ENCODE data around the gene GPR21. TPM values are rescaled to one million over a fixed set of nuclear protein-coding genes. Genes with fewer than 3 reads are reported as not detected.
A peak's percentile ranks its signal among the peaks of the same experiment; 100 is the strongest.

The GPR21 gene
- total RNA-seq, 2 experiments from 2014 or later, result 0.78 to 1.0 TPM

DNA sequence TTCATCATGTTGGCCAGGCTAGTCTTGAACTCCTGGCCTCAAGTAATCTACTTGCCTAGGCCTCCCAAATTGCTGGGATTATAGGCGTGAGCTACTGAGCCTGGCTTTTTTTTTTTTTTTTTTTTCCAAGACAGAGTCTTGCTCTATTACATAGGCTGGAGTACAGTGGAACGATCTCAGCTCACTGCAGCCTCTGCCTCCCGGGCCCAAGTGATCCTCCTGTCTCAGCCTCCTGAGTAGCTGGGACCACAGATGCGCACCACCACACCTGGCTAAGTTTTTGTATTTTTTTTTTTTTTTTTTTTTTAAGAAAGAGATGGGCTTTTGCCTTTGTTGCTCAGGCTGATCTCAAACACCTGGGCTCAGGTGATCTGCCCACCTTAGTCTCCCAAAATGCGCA, 26.2 kb upstream of the GPR21 start:
- peaks cover 11% of the 10 kb centered on the region for H3K36me3 Mint-ChIP-seq (ENCODE audit: low read depth)
- ATAC-seq, result no peak
- H3K4me1 Mint-ChIP-seq, result no peaks in the 10 kb centered on the region
- CTCF ChIA-PET, result interaction anchor here (0.7 kb wide), 1 partner anchor 40 kb away, joined by 3 read pairs; no protein-coding TSS in a partner anchor
- DNase-seq, result no peak
- intact Hi-C loops (cut with DNase I, micrococcal nuclease), result no loop called here
- POLR2A ChIA-PET, result interaction anchor here (0.9 kb wide), 1 partner anchor 77 kb away, joined by 4 read pairs; no protein-coding TSS in a partner anchor
- no peak overlapping the region for H3K27ac Mint-ChIP-seq
- no peaks in the 10 kb centered on the region for H3K9me3 Mint-ChIP-seq (ENCODE audit: low read depth)
- H3K4me3 Mint-ChIP-seq, result no peak overlapping the region
- no peaks in the 10 kb centered on the region for H3K27me3 Mint-ChIP-seq

DNA sequence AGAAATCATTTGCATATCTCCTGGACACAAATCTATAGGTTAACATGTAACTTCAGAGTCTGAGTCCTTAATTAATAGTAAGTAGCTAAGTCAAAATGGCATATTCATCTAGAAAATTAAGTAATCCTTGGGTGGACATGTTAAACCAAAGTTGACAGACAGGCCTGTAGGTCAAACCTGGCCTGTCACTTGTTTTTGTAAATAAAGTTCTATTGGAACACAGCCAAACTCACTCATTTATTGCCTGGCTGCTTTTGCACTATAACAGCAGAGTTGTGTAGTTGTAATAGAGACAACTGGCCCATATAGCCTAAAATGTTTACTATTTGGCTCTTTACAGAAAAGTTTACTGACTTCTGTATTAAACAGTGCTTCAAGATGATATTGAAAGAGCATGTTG, 24.6 kb upstream of the GPR21 start:
- H3K4me3 Mint-ChIP-seq, result no peak overlapping the region
- ATAC-seq, result no peak
- peaks cover 18% of the 10 kb centered on the region for H3K36me3 Mint-ChIP-seq (ENCODE audit: low read depth)
- no peak for DNase-seq
- ChIA-PET POLR2A (no interaction called here), CTCF (interaction anchor here (1.0 kb wide), 1 partner anchor 11 kb away, joined by 3 read pairs; no protein-coding TSS in a partner anchor)
- H3K9me3 Mint-ChIP-seq (ENCODE audit: low read depth), result no peaks in the 10 kb centered on the region
- H3K27me3 Mint-ChIP-seq, result no peaks in the 10 kb centered on the region
- H3K27ac Mint-ChIP-seq, result no peak overlapping the region
- intact Hi-C loops (cut with DNase I, micrococcal nuclease), result no loop called here
- no peaks in the 10 kb centered on the region for H3K4me1 Mint-ChIP-seq

DNA sequence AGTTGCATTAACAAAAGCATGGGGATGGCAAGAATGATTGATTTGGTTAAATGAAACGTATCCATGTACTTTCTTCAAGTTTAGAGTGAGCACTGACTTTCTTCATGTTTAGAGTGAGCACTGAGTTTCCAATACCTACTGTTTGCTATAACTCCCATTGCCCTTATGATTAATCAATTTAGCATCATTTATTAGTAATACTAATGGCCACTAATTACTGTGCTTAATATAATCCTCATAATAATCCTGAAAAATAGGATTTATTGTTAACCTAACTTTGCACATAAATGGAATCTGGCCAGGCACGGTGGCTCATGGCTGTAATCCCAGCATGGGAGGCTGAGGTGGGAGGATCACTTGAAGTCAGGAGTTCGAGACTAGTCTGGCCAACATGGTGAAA, 22.1 kb upstream of the GPR21 start:
- intact Hi-C loops (cut with DNase I, micrococcal nuclease), result no loop called here
- Mint-ChIP-seq H3K27ac (no peak overlapping the region), H3K4me1 (no peaks in the 10 kb centered on the region), H3K36me3 (ENCODE audit: low read depth) (peaks cover 33% of the 10 kb centered on the region), H3K27me3 (no peaks in the 10 kb centered on the region), H3K9me3 (ENCODE audit: low read depth) (peaks cover 3% of the 10 kb centered on the region), H3K4me3 (no peak overlapping the region)
- POLR2A ChIA-PET, result no interaction called here
- ATAC-seq (no peak), DNase-seq (no peak)
- CTCF ChIA-PET, result interaction anchor here (0.7 kb wide), 1 partner anchor 43 kb away, joined by 3 read pairs; no protein-coding TSS in a partner anchor

DNA sequence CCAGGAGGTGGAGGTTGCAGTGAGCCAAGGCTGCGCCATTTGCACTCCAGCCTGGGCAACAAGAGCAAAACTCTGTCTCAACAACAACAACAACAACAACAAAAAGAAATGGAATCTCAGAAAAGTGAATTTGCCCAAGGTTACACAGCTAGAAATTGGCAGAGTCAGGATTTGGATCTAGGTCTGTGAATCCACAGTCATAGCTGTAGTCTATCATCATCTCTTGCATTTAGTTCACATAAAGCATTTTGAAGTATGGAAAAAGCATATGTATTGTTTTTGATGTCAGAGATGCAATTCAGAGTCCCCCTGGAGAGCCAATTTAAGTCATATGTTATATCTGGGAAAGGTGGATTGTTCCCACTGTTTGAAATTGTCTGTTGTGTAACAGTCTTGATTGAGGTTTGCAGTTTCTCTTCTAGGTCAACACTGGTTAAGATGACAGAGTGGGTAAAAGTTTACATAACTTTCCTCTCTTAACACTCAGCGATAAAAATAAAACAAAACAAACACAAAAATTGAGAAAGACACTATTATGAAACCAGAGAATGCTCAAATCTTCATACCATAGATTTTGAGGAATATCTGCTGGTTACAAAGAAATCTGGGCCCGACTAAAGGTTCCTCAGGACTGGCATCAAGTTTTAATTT, 21.5 kb upstream of the GPR21 start:
- Mint-ChIP-seq H3K4me1 (no peaks in the 10 kb centered on the region), H3K9me3 (ENCODE audit: low read depth) (peaks cover 3% of the 10 kb centered on the region), H3K27ac (no peak overlapping the region), H3K36me3 (ENCODE audit: low read depth) (peaks cover 33% of the 10 kb centered on the region), H3K27me3 (no peaks in the 10 kb centered on the region), H3K4me3 (no peak overlapping the region)
- intact Hi-C loops (cut with DNase I, micrococcal nuclease), result no loop called here
- no peak for DNase-seq
- ChIA-PET CTCF (interaction anchor here (0.7 kb wide), 1 partner anchor 44 kb away, joined by 3 read pairs; no protein-coding TSS in a partner anchor), POLR2A (no interaction called here)
- no peak for ATAC-seq

DNA sequence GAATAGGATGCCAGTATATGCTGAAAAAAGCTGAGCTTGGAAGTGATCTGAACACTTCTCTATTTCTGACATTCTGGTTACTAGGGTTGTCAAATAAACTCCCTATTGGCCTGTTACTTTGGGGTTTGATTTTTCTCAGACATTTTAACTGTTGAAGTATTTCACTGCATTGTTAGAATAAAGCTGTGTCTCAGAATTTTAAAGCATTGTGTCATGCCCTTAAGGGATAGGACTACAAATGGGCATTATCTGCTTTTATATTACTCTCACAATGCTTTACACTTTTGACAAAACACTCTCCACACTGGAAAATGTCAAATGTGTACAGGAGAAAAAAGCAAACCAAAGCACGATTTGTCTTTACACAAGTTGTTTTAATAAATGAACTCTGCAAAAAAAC, 16.8 kb upstream of the GPR21 start:
- Mint-ChIP-seq H3K4me3 (no peak overlapping the region), H3K27me3 (no peaks in the 10 kb centered on the region), H3K36me3 (ENCODE audit: low read depth) (peaks cover 42% of the 10 kb centered on the region), H3K27ac (no peak overlapping the region), H3K4me1 (no peaks in the 10 kb centered on the region), H3K9me3 (ENCODE audit: low read depth) (peaks cover 3% of the 10 kb centered on the region)
- DNase-seq (no peak), ATAC-seq (no peak)
- POLR2A ChIA-PET, result no interaction called here
- CTCF ChIA-PET, result no interaction called here
- intact Hi-C loops (cut with DNase I, micrococcal nuclease), result no loop called here

DNA sequence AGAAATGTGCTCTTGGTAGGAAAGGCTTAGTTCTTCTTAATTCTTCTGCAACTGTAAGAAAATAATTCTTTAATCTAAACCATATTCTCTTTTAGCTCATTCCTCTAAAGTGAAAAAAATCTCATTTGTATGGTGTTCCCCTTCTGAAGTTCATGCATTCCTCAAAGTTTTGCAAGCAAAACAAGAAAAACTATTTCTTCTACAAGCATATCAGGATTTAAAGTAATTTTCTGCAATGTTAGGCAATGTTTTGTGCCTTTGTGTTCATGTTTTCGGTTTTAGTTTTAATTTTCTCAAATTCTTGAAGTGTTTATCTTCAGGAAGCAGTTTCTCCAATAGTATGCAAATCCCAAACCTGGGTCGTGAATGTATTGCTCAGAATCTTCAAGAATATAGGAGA, 12.7 kb upstream of the GPR21 start:
- POLR2A ChIA-PET, result no interaction called here
- Mint-ChIP-seq H3K36me3 (ENCODE audit: low read depth) (peaks cover 17% of the 10 kb centered on the region), H3K4me1 (no peaks in the 10 kb centered on the region), H3K27me3 (no peaks in the 10 kb centered on the region), H3K9me3 (ENCODE audit: low read depth) (no peaks in the 10 kb centered on the region), H3K27ac (no peak overlapping the region), H3K4me3 (no peak overlapping the region)
- DNase-seq (no peak), ATAC-seq (no peak)
- CTCF ChIA-PET, result interaction anchor here (1.2 to 1.3 kb wide), 2 partner anchors 9 to 11 kb away, joined by 3 to 7 read pairs; no protein-coding TSS in a partner anchor
- intact Hi-C loops (cut with DNase I, micrococcal nuclease), result no loop called here

DNA sequence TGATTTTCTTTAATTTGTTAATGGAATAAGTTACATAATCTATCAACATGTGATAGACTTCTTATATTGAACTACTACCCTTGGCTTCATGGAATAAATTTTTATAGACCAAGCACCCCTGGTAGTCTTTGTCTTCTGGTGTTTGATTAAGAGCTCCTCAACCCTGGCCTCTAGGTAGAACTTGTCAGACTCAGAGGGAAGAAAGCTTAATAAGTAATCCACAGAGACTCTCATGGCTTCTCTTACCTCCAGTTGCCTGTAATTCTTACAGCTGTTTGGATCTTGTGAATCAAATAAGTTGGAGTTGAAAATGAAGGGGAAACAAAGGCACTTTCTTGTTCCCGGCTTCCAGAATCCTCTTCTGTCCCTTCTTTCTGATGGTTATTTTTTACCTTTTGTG, 7.0 kb upstream of the GPR21 start:
- Mint-ChIP-seq H3K36me3 (ENCODE audit: low read depth) (peaks cover 19% of the 10 kb centered on the region), H3K27me3 (no peaks in the 10 kb centered on the region), H3K4me1 (no peaks in the 10 kb centered on the region), H3K27ac (no peak overlapping the region), H3K9me3 (ENCODE audit: low read depth) (no peaks in the 10 kb centered on the region), H3K4me3 (no peak overlapping the region)
- no peak for DNase-seq
- intact Hi-C loops (cut with DNase I, micrococcal nuclease), result no loop called here
- POLR2A ChIA-PET, result no interaction called here
- no peak for ATAC-seq
- CTCF ChIA-PET, result interaction anchor here (1.5 kb wide), 1 partner anchor 31 kb away, joined by 3 read pairs; no protein-coding TSS in a partner anchor

DNA sequence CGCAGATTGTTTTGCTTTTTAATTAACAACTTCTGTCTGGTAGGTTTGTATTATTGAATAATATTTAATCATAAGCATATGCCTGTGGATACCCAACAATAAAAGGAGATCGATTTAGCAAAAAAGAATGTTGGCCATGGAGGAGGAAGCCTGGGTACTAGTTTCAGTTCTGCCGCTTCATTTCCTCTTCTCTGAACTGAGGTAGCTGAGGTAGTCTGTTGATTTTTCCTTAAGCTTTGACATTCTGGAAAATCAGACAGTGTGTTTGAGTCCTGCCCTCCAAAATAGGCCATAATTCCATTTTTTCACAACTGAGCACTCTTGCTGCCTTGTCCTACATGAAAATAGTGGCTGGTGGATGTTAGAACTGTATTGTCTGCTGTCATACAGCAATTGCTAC, 6.0 kb upstream of the GPR21 start:
- no peaks in the 10 kb centered on the region for H3K27me3 Mint-ChIP-seq
- intact Hi-C loops (cut with DNase I, micrococcal nuclease), result no loop called here
- H3K4me1 Mint-ChIP-seq, result no peaks in the 10 kb centered on the region
- no peak overlapping the region for H3K27ac Mint-ChIP-seq
- ATAC-seq, result no peak
- ChIA-PET CTCF (interaction anchor here (1.5 kb wide), 1 partner anchor 32 kb away, joined by 3 read pairs; no protein-coding TSS in a partner anchor), POLR2A (no interaction called here)
- DNase-seq, result no peak
- H3K9me3 Mint-ChIP-seq (ENCODE audit: low read depth), result no peaks in the 10 kb centered on the region
- H3K36me3 Mint-ChIP-seq (ENCODE audit: low read depth), result peaks cover 15% of the 10 kb centered on the region
- no peak overlapping the region for H3K4me3 Mint-ChIP-seq

DNA sequence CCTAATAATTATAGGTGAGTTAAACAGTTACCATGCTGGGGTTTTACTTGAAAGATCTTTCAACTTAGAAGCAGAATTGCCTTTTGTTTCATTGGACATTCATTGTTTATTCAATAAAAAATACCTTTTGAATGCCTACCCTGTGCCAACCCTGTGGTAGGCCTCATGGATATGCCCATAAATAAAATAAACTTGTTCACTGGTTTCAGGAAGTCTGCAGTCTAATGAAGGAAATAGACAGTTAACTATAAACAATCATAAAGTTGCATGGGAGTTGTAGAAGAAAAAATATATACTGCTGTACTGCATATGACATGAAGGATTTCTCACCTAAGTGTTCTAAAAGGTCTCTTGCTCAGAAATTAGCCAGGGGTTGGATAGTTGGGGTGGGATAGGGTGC, 5.3 kb upstream of the GPR21 start:
- no peak overlapping the region for H3K27ac Mint-ChIP-seq
- ChIA-PET CTCF (no interaction called here), POLR2A (no interaction called here)
- ATAC-seq (no peak), DNase-seq (no peak)
- no peak overlapping the region for H3K4me3 Mint-ChIP-seq
- no peaks in the 10 kb centered on the region for H3K4me1 Mint-ChIP-seq
- H3K9me3 Mint-ChIP-seq (ENCODE audit: low read depth), result no peaks in the 10 kb centered on the region
- intact Hi-C loops (cut with DNase I, micrococcal nuclease), result no loop called here
- H3K27me3 Mint-ChIP-seq, result no peaks in the 10 kb centered on the region
- peaks cover 12% of the 10 kb centered on the region for H3K36me3 Mint-ChIP-seq (ENCODE audit: low read depth)

DNA sequence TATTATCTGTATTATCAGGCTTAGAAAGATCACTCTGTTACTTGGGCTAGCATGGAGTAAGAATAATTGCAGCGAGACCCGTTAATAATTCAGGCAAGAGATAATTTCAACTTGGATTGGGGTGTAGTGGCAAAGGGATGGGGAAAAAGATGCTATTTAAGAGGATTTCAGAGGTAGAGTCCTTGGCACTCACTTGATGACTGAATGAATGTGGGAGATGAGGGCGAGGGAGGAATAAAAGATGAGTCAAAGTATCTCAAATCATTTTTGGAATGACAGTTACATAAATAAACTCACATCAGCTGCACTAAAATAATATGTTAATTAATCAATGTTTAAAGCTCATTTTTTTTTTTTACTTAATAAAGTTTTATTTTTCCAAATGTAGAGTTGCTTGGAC, 4.5 kb upstream of the GPR21 start:
- H3K27me3 Mint-ChIP-seq, result no peaks in the 10 kb centered on the region
- H3K4me3 Mint-ChIP-seq, result no peak overlapping the region
- ATAC-seq (no peak), DNase-seq (no peak)
- no peak overlapping the region for H3K27ac Mint-ChIP-seq
- POLR2A ChIA-PET, result no interaction called here
- no peaks in the 10 kb centered on the region for H3K9me3 Mint-ChIP-seq (ENCODE audit: low read depth)
- intact Hi-C loops (cut with DNase I, micrococcal nuclease), result no loop called here
- peaks cover 2% of the 10 kb centered on the region for H3K4me1 Mint-ChIP-seq
- H3K36me3 Mint-ChIP-seq (ENCODE audit: low read depth), result peaks cover 12% of the 10 kb centered on the region
- CTCF ChIA-PET, result interaction anchor here (2.2 kb wide), 1 partner anchor 9 kb away, joined by 7 read pairs; no protein-coding TSS in a partner anchor

DNA sequence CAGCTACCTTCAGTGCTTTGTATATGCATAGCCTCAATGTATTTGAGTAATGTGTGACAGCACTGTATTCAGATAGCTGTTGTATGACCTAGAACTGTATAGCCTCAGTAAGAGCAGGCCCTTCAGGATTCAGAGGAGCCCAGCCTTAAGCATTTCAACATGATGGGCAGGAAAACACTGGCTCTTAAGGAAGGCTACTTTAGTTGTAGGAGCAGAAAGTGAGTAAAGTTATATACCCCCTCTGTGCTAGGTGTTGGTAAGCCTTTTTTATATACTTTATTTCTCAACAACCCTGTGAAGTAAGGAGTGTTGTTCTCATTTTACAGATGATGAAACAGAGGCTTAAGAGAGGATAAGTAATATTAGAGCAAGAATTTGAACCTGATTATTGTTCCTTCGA, 1.5 kb upstream of the GPR21 start:
- ChIA-PET CTCF (no interaction called here), POLR2A (no interaction called here)
- no peak for DNase-seq
- intact Hi-C loops (cut with DNase I, micrococcal nuclease), result no loop called here
- H3K9me3 Mint-ChIP-seq (ENCODE audit: low read depth), result no peaks in the 10 kb centered on the region
- no peak overlapping the region for H3K4me3 Mint-ChIP-seq
- peaks cover 15% of the 10 kb centered on the region for H3K36me3 Mint-ChIP-seq (ENCODE audit: low read depth)
- no peaks in the 10 kb centered on the region for H3K27me3 Mint-ChIP-seq
- ATAC-seq, result no peak
- H3K27ac Mint-ChIP-seq, result no peak overlapping the region
- H3K4me1 Mint-ChIP-seq, result peaks cover 4% of the 10 kb centered on the region

DNA sequence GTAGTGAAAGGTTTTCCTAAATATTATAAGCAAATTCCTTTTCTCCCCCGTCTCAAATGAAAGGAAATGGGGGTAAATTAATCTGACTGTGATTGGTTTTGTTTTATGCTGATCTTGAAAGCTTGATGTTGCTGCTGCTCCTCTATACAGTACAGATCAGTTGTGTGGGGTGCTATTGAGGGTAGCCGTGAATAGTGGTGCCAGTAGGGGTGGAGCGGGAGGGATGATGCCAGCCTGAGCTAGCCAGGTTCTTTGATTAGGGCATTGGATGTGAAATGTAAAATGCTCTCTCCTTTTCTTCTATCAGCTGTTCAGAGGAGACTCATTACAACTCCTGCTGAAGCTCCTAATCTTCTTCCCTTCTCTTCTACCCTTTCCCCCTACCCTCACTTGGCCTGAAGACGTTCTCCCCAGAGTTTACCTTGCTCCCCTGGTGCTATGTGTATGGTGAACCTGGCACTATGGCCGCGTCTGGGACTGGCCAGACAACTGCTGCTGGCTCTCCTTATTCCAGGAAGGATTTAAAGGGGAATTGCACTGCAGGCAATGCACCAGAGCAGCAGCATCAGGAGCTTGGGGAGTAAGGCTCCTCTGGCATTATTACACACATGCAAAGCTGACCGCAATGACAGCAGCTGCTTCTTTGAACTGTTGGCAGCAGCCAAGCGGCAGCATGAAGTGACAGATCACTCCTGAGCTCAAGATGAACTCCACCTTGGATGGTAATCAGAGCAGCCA, 566 bp downstream of the GPR21 start:
- ATAC-seq (no peak), DNase-seq (peak; percentile 17)
- no peak overlapping the region for H3K4me3 Mint-ChIP-seq
- intact Hi-C loops (cut with DNase I, micrococcal nuclease), result no loop called here
- H3K4me1 Mint-ChIP-seq, result peaks cover 8% of the 10 kb centered on the region
- no peaks in the 10 kb centered on the region for H3K27me3 Mint-ChIP-seq
- no peaks in the 10 kb centered on the region for H3K9me3 Mint-ChIP-seq (ENCODE audit: low read depth)
- ChIA-PET POLR2A (no interaction called here), CTCF (no interaction called here)
- H3K36me3 Mint-ChIP-seq (ENCODE audit: low read depth), result peaks cover 11% of the 10 kb centered on the region
- H3K27ac Mint-ChIP-seq, result no peak overlapping the region

All from activated CD4-positive, alpha-beta T cell treated with anti-CD3 and anti-CD28 coated beads for 36 hours (primary cell).